VCaP (cell line): ENCODE measurements around the gene TARS3.
"Not testable (repeated sequence)": the region's sequence is repeated elsewhere in the genome, so short reads cannot be mapped to it uniquely, and the experiment has no call there.

ENCODE experiments used
- H3K27ac ChIP-seq: fragments of 450-650 bp; 2 replicates; pipeline ENCODE4 v1.5.1; 2017
- TF ChIP-seq, protein P1 (sequence below): fragments of 450-650 bp; conservative IDR thresholded peaks from 2 replicates; pipeline ENCODE4 v1.5.1; 2017; ENCODE audit warnings: mild to moderate bottlenecking, moderate library complexity

The TARS3 gene

DNA sequence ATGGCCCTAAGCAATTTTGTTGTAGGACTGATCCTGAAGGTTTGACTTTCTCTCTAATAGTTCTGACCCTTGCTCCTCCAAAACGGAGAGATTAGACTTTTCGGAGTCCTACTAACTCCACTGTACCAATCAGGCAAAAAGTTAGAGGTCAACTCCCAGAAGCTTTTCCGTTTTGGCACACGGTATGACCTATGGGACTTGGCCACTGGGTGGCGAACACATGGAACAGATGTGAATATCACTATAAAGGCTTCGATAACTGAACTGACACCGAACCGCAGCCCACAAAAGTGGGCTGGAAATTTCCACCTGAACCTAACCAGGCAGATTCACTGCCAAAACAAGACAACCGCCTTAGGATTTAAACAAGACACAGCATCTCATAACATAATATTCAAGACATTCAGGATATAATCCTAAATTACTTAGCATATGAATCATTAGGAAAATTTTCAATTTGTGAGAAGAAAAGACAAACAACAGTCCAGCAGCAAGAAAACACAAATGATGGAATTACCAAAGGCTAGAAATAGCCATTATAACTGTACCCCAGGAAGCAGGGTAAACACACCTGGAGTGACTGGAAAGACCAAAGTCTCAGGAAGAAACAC lies 59.9 kb downstream of the TARS3 start:
- TF ChIP-seq, protein P1, sequence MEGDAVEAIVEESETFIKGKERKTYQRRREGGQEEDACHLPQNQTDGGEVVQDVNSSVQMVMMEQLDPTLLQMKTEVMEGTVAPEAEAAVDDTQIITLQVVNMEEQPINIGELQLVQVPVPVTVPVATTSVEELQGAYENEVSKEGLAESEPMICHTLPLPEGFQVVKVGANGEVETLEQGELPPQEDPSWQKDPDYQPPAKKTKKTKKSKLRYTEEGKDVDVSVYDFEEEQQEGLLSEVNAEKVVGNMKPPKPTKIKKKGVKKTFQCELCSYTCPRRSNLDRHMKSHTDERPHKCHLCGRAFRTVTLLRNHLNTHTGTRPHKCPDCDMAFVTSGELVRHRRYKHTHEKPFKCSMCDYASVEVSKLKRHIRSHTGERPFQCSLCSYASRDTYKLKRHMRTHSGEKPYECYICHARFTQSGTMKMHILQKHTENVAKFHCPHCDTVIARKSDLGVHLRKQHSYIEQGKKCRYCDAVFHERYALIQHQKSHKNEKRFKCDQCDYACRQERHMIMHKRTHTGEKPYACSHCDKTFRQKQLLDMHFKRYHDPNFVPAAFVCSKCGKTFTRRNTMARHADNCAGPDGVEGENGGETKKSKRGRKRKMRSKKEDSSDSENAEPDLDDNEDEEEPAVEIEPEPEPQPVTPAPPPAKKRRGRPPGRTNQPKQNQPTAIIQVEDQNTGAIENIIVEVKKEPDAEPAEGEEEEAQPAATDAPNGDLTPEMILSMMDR: peak; percentile 81
- H3K27ac ChIP-seq: no peak overlapping the region

- TF ChIP-seq, protein P1: no peak
- H3K27ac ChIP-seq: no peak overlapping the region
These were observed 62.1 kb downstream of the TARS3 start for GRCh38 chr15:101662203-101662602.

DNA sequence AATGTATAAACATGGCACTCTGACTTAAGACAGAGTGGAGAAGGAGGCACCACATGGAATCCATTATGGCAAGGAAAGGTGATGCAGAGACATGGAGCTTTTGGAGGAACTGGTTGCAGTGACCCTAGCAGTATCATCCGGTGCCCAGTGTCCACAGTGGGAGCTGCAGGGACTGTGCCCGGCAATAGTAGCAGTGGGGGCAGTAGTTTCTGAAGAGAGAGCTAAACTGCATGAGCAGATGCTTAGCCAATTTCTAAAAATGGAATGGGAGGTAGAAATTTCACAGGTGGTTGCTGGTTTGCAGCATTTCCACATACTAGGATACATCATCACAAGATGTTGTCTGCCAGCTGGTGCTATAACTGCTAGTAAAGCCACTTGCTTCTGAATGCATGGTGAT lies 64.3 kb downstream of the TARS3 start:
- H3K27ac ChIP-seq: no peak overlapping the region
- TF ChIP-seq, protein P1: no peak

- TF ChIP-seq, protein P1: no peak
- H3K27ac ChIP-seq: peak overlapping the region; percentile 48
These were observed 66.1 kb downstream of the TARS3 start for GRCh38 chr15:101657968-101658784.

- H3K27ac ChIP-seq: no peak overlapping the region
- TF ChIP-seq, protein P1: no peak
These were observed 67.1 kb downstream of the TARS3 start for GRCh38 chr15:101657171-101657570.

DNA sequence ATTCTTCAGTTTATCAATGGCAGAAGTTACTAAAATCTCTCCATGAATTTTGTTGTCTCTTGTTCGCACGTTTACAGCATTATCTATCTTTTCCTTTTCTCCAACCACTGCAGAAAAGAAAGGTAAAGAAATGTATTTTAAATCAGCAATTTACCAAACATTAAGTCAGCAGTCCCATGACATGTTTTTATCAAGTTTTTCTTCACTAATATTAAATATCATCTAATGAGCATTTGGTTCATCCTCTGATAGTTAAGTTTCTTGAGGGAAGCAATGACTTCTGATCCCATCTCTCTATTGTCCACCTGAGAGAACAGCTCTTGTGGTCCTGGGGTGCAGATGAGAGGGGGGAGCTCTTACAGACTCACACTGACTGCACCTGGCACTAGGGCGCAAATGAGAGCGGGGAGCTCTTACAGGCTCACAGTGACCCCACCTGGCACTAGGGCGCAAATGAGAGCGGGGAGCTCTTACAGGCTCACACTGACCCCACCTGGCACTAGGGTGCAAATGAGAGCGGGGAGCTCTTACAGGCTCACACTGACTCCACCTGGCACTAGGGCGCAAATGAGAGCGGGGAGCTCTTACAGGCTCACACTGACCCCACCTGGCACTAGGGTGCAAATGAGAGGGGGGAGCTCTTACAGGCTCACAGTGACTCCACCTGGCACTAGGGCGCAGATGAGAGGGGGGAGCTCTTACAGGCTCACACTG lies 69.5 kb downstream of the TARS3 start:
- H3K27ac ChIP-seq: not testable (repeated sequence)

DNA sequence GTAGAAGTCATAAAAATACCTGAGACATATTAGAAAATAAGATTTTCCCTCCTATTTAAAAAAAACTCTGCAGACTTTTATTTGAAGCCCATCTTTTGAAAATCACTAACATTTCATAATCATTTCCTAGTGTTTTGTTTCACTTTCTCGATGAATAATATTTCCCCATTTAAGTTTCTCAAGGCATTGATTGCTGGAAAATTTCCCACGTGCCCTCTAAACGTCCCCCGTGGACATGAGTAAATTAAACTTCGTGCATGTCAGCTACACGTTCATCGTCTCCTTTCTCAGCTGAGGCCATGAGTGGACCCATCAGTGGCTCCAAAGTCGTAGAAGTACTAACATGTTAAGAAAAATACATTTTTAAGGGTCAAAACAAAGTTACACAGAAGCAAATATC lies 70.1 kb downstream of the TARS3 start:
- no peak overlapping the region for H3K27ac ChIP-seq
- TF ChIP-seq, protein P1: no peak
